ENCODE results near the gene PRCC. TPM values are rescaled to one million over a fixed set of nuclear protein-coding genes. Genes with fewer than 3 reads are reported as not detected.

PRCC gene
- total RNA-seq, 1 experiment from 2014 or later = 80.4 TPM

GRCh38 chr1:156772728-156773497 lies 5.6 kb downstream of the PRCC start:
- DNase-seq = no peak
- no peak for TF ChIP-seq CTCF (IDR thresholded peaks at IDR 0.05; ENCODE audit: unreplicated experiment)
- Mint-ChIP-seq H3K36me3 (ENCODE audit: insufficient read depth, unreplicated experiment) (peaks cover 45% of the 10 kb centered on the region), H3K27me3 (ENCODE audit: unreplicated experiment) (no peaks in the 10 kb centered on the region), H3K4me1 (ENCODE audit: low read depth, unreplicated experiment) (peaks cover 57% of the 10 kb centered on the region), H3K27ac (ENCODE audit: unreplicated experiment) (no peak overlapping the region), H3K9me3 (ENCODE audit: low read depth, unreplicated experiment) (no peaks in the 10 kb centered on the region), H3K4me3 (ENCODE audit: low read depth, unreplicated experiment) (no peak overlapping the region)
- CTCF ChIA-PET = interaction anchor here (1.1 kb wide), 1 partner anchor 34 kb away, joined by 3 read pairs; no protein-coding TSS in a partner anchor
- intact Hi-C loops (cut with micrococcal nuclease; ENCODE audit: unreplicated experiment) = no loop called here
- BruUV-seq (replicated peaks) = no TSS peak

GRCh38 chr1:156773607-156774006 lies 6.3 kb downstream of the PRCC start:
- Mint-ChIP-seq H3K36me3 (ENCODE audit: insufficient read depth, unreplicated experiment) (peaks cover 50% of the 10 kb centered on the region), H3K4me3 (ENCODE audit: low read depth, unreplicated experiment) (no peak overlapping the region), H3K27ac (ENCODE audit: unreplicated experiment) (no peak overlapping the region), H3K4me1 (ENCODE audit: low read depth, unreplicated experiment) (peaks cover 59% of the 10 kb centered on the region), H3K27me3 (ENCODE audit: unreplicated experiment) (no peaks in the 10 kb centered on the region), H3K9me3 (ENCODE audit: low read depth, unreplicated experiment) (no peaks in the 10 kb centered on the region)
- TF ChIP-seq CTCF (IDR thresholded peaks at IDR 0.05; ENCODE audit: unreplicated experiment) = peak; percentile 17
- DNase-seq = no peak
- BruUV-seq (replicated peaks) = no TSS peak
- CTCF ChIA-PET = interaction anchor here (1.1 kb wide), 1 partner anchor 35 kb away, joined by 3 read pairs; no protein-coding TSS in a partner anchor
- intact Hi-C loops (cut with micrococcal nuclease; ENCODE audit: unreplicated experiment) = no loop called here

- no peak for DNase-seq
- H3K36me3 Mint-ChIP-seq (ENCODE audit: insufficient read depth, unreplicated experiment) = peaks cover 46% of the 10 kb centered on the region
- no TSS peak for BruUV-seq (replicated peaks)
- no peak overlapping the region for H3K27ac Mint-ChIP-seq (ENCODE audit: unreplicated experiment)
- H3K9me3 Mint-ChIP-seq (ENCODE audit: low read depth, unreplicated experiment) = no peaks in the 10 kb centered on the region
- no peak for TF ChIP-seq CTCF (IDR thresholded peaks at IDR 0.05; ENCODE audit: unreplicated experiment)
- intact Hi-C loops (cut with micrococcal nuclease; ENCODE audit: unreplicated experiment) = no loop called here
- no peaks in the 10 kb centered on the region for H3K27me3 Mint-ChIP-seq (ENCODE audit: unreplicated experiment)
- H3K4me3 Mint-ChIP-seq (ENCODE audit: low read depth, unreplicated experiment) = no peak overlapping the region
- peaks cover 43% of the 10 kb centered on the region for H3K4me1 Mint-ChIP-seq (ENCODE audit: low read depth, unreplicated experiment)
- CTCF ChIA-PET = interaction anchor here (0.7 kb wide), 1 partner anchor 49 kb away, joined by 3 read pairs; no protein-coding TSS in a partner anchor
Measured at GRCh38 chr1:156775799-156776198, 8.5 kb downstream of the PRCC start.

GRCh38 chr1:156776942-156777341 lies 9.6 kb downstream of the PRCC start:
- TF ChIP-seq CTCF (IDR thresholded peaks at IDR 0.05; ENCODE audit: unreplicated experiment) = no peak
- Mint-ChIP-seq H3K9me3 (ENCODE audit: low read depth, unreplicated experiment) (no peaks in the 10 kb centered on the region), H3K4me3 (ENCODE audit: low read depth, unreplicated experiment) (no peak overlapping the region), H3K27me3 (ENCODE audit: unreplicated experiment) (no peaks in the 10 kb centered on the region), H3K4me1 (ENCODE audit: low read depth, unreplicated experiment) (peaks cover 44% of the 10 kb centered on the region), H3K36me3 (ENCODE audit: insufficient read depth, unreplicated experiment) (peaks cover 46% of the 10 kb centered on the region), H3K27ac (ENCODE audit: unreplicated experiment) (no peak overlapping the region)
- CTCF ChIA-PET = no interaction called here
- intact Hi-C loops (cut with micrococcal nuclease; ENCODE audit: unreplicated experiment) = no loop called here
- no TSS peak for BruUV-seq (replicated peaks)
- no peak for DNase-seq
